ENCODE data around the gene PDCD2L. TPM values are rescaled to one million over a fixed set of nuclear protein-coding genes. Genes with fewer than 3 reads are reported as not detected.
A peak's percentile ranks its signal among the peaks of the same experiment; 100 is the strongest.
"Not testable (repeated sequence)": the region's sequence is repeated elsewhere in the genome, so short reads cannot be mapped to it uniquely, and the experiment has no call there.

The PDCD2L gene
- total and polyA plus RNA-seq, 10 of the 15 experiments (the other 5 are each of a cell fraction or from before 2014, with no cell fraction given) = 7.2 to 41.3 (median 26.9) TPM

DNA sequence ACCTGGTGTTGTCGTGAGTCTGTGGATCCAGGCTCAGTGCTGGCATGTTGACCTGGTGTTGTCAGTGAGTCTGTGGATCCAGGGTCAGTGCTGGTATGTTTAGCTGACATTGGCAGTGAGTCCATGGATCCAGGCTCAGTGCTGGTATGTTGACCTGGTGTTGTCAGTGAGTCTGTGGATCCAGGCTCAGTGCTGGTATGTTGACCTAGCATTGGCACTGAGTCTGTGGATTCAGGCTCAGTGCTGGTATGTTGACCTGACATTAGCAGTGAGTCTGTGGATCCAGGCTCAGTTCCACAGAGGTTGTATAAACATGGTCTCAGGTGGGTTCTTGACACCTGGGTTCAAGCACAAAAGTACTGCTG is 16.8 kb upstream of the PDCD2L start:
- ChIA-PET POLR2A (no interaction called here), CTCF (no interaction called here), SMC1A (ENCODE audit: uncharacterized antibody, unreplicated experiment) (no interaction called here), RAD21 (ENCODE audit: unreplicated experiment) (no interaction called here)
- no peak overlapping the region for H3K4me2 ChIP-seq (ENCODE audit: control insufficient read depth, insufficient read depth)
- WGBS (ENCODE audit: insufficient coverage, insufficient replicate concordance, low lambda C conversion rate, missing lambda C conversion rate) = 100% methylated on average over 1 of the region's 1 CpG
- H3K9ac ChIP-seq (ENCODE audit: control insufficient read depth, insufficient read depth, low read length) = no peak overlapping the region
- no peaks in the 10 kb centered on the region for H3K4me1 ChIP-seq (ENCODE audit: control insufficient read depth, insufficient read depth, low read length)
- no peaks in the 10 kb centered on the region for H3K27me3 ChIP-seq (replicated peaks in 1 of 2; ENCODE audit: control insufficient read depth in 2 of 2, insufficient read depth in 2 of 2, low read length in 1 of 2)
- H3K4me3 ChIP-seq = no peak overlapping the region
- no peaks in the 10 kb centered on the region; the same call in 1 of the 2 replicates for H4K20me1 ChIP-seq (ENCODE audit: control insufficient read depth, insufficient read depth)
- BruUV-seq (replicated peaks) = no TSS peak
- in situ Hi-C loops (cut with MboI) (no loop called here), intact Hi-C loops (cut with micrococcal nuclease; ENCODE audit: unreplicated experiment) (no loop called here)
- TF ChIP-seq ZNF24 (IDR thresholded peaks at IDR 0.05) = peak; percentile 79; the same call in 1 of the 2 replicates
- TF ChIP-seq ZZZ3 (IDR thresholded peaks at IDR 0.05; ENCODE audit: control insufficient read depth, insufficient read length, low read depth) = no peak
- TF ChIP-seq FOS (IDR thresholded peaks at IDR 0.05; ENCODE audit: borderline replicate concordance, extremely low read depth, insufficient read length) = no peak
- no peak for TF ChIP-seq USF2 (IDR thresholded peaks at IDR 0.05; ENCODE audit: borderline replicate concordance, low read depth, low read length)
- TF ChIP-seq POLR2AphosphoS5 (IDR thresholded peaks at IDR 0.05; ENCODE audit: low read length) = peak; percentile 12; the same call in 1 of the 2 replicates
- no peak for TF ChIP-seq E4F1 (IDR thresholded peaks at IDR 0.05; ENCODE audit: borderline replicate concordance, partially characterized antibody)
- ATAC-seq (no peak), DNase-seq (ENCODE audit: low read depth, low spot score) (no peak), FAIRE-seq (no peak)
- H3K79me2 ChIP-seq (ENCODE audit: control insufficient read depth, insufficient read depth, low read length) = no peaks in the 10 kb centered on the region
- H3K9me3 ChIP-seq (replicated peaks; ENCODE audit: control insufficient read depth, insufficient read depth, low read length) = no peaks in the 10 kb centered on the region
- H2AFZ ChIP-seq (ENCODE audit: control insufficient read depth, low read depth, low read length) = no peak overlapping the region
- H3K36me3 ChIP-seq (ENCODE audit: control insufficient read depth in 2 of 2, insufficient read depth in 2 of 2, low read length in 1 of 2) = peaks cover 44 to 74% of the 10 kb centered on the region in 2 experiments
- no peak overlapping the region for H3K27ac ChIP-seq (ENCODE audit: control insufficient read depth, insufficient read depth)

DNA sequence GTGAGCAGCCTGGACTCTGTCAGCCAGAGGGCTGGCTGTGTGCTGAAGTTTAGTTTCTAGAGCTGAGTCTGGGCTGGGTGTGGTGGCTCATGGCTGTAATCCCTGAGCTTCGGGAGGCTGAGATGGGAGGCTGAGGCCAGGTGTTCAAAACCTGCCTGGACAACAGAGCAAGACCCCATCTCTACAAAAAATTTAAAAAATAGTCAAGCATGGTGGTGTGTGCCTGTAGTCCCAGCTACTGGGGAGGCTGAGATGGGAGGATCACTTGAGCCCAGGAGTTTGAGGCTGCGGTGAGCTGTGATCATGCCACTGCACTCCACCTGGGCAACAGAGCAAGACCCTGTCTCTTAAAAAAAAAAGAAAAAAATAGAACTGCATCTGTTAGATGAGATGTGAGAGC is 15.5 kb upstream of the PDCD2L start:
- H3K79me2 ChIP-seq (ENCODE audit: control insufficient read depth, insufficient read depth, low read length); in situ Hi-C loops (cut with MboI); H3K4me1 ChIP-seq (ENCODE audit: control insufficient read depth, insufficient read depth, low read length); RAD21 ChIA-PET (ENCODE audit: unreplicated experiment); H3K27ac ChIP-seq (ENCODE audit: control insufficient read depth, insufficient read depth); ATAC-seq; H2AFZ ChIP-seq (ENCODE audit: control insufficient read depth, low read depth, low read length); DNase-seq (ENCODE audit: low read depth, low spot score); POLR2A ChIA-PET; BruUV-seq (replicated peaks); H4K20me1 ChIP-seq (ENCODE audit: control insufficient read depth, insufficient read depth); H3K4me2 ChIP-seq (ENCODE audit: control insufficient read depth, insufficient read depth); FAIRE-seq; intact Hi-C loops (cut with micrococcal nuclease; ENCODE audit: unreplicated experiment); H3K4me3 ChIP-seq; H3K9me3 ChIP-seq (replicated peaks; ENCODE audit: control insufficient read depth, insufficient read depth, low read length); H3K27me3 ChIP-seq (replicated peaks in 1 of 2; ENCODE audit: control insufficient read depth in 2 of 2, insufficient read depth in 2 of 2, low read length in 1 of 2); H3K9ac ChIP-seq (ENCODE audit: control insufficient read depth, insufficient read depth, low read length): not testable (repeated sequence)
- H3K36me3 ChIP-seq (ENCODE audit: control insufficient read depth in 2 of 2, insufficient read depth in 2 of 2, low read length in 1 of 2) = peaks cover 44 to 72% of the 10 kb centered on the region in 2 experiments
- ChIA-PET SMC1A (ENCODE audit: uncharacterized antibody, unreplicated experiment) (interaction anchor here (0.9 kb wide), 1 partner anchor 17 kb away, joined by 3 read pairs; no protein-coding TSS in a partner anchor), CTCF (interaction anchor here (0.6 to 1.2 kb wide), 2 partner anchors 42 to 485 kb away, joined by 3 read pairs; no protein-coding TSS in a partner anchor)
- 100% methylated on average over 2 of the region's 2 CpGs for WGBS (ENCODE audit: insufficient coverage, insufficient replicate concordance, low lambda C conversion rate, missing lambda C conversion rate)
